GM21381 (cell line): ENCODE data around the gene EVX1.

Source experiments
- ATAC-seq: cut with Tn5 transposase; IDR thresholded peaks from one replicate; pipeline ENCODE4 v1.9.1; 2021; ENCODE audit warnings: mild to moderate bottlenecking, moderate library complexity; ENCODE audit not compliant: unreplicated experiment

Gene EVX1

DNA sequence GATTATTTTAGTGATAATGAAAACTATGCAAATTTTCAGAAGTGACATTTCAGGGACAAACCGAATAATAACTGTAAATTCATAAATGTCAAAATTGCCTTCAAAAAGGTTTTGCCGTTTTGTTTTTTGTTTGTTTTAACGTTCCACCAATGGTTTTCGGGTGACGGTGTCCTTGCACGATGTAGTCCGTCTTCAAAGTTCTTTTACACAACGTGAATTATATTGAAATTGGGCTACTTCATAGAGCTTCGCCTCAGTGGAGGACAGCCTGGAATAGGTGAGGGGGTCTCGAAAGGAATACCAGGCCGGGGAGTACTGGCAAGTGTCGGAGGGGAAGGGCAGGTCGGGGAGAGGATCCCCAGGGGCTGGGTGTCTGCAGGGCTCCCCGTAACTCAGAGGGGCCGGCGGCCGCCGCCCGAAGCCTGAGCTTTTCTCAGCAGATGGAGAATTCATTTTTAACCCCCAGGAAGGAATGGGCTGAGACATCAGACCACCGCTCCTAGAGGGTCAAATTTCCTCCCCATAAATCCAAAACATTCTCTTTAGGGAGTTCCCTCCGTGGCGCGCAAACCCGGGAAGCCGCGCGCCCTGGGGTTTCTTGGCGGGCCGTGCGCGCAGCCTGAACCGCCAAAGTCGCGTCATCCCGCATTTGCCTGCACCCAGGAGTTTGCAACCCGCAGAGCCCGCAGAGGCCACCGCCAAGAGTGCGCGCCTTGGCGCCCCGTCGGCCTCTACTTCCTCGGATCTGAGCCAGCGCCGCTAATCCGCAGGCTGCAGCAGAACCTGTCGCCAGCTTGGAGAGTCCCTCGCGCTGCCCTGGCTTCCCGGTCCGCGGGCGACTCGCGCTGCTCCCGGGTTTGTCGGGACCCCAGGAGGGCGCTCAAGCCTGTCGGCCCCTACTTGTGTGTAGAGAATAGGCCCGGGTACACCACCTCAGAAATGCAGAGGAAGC, 17.3 kb upstream of the EVX1 start:
- no peak for ATAC-seq

DNA sequence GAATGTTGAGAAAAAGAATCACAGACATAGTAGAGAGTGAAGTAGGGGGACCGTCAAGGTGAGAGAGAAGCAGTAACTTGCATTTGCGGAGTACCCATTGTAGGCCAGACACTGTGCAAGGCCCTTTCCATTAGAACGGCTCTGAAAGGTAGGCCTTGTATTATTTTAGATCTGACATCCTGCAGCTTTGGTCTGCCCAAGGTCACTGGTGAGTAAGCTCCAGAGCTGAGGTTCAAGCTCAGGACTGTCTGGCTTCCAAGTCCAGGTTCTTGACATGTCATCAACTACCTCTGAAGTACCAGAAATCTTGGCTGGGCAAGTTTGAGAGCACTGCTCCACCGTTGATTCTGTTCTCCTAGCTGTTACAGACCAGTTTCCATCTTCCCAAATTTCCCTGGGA, 13.2 kb upstream of the EVX1 start:
- ATAC-seq = no peak

GRCh38 chr7:27235387-27236311, 7.0 kb upstream of the EVX1 start:
- no peak for ATAC-seq

DNA sequence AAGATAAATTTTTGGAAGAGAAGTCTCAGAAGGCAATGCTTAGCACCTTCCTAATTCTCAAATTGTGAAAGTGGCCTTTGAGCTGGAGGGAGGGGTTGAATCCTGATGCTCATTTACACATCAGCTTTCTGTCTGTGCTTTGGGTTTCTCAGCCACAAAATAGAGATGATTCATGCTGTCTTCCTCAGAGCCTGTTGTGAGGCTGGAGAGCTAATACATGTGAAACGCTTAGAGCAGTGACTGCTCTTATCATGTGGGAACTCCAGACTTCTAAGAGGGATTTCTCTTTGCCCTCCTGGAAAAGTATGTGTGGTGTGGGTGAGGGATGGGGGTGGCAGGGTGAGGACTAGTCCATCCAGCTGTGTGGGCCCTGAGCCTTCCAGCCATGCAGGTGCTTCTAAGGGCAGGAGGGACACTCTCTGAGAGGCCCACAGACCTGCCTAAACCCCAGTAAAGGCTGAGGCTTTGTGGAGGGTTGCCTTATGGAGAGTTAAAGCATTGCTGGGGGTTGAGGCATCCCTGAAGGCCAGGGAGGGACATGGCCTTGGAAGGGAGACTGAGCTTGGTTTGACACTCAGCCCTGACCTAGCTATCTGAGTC, 4.8 kb upstream of the EVX1 start:
- no peak for ATAC-seq

DNA sequence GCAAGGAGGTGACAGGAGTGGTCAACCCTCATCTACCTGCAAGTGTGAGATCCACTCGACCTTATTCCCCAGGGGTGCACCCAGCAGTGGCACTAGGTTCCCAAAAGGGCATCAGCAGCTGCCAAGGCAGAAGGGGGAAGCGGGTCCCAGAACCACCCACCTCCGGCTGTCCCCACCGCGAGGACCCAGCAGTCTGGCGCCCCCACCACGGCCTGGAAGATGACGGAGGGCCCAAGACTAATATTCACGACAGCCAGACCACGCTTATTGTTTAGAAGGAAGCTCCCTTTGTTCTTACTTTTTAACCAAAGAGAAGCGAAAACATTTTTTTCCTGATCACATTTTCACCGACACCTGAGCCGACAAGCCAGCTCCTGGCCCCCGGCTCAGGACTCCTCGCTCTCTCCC, 3.6 kb upstream of the EVX1 start:
- no peak for ATAC-seq

- ATAC-seq = no peak
Measured at GRCh38 chr7:27239387-27240014, 3.1 kb upstream of the EVX1 start.

DNA sequence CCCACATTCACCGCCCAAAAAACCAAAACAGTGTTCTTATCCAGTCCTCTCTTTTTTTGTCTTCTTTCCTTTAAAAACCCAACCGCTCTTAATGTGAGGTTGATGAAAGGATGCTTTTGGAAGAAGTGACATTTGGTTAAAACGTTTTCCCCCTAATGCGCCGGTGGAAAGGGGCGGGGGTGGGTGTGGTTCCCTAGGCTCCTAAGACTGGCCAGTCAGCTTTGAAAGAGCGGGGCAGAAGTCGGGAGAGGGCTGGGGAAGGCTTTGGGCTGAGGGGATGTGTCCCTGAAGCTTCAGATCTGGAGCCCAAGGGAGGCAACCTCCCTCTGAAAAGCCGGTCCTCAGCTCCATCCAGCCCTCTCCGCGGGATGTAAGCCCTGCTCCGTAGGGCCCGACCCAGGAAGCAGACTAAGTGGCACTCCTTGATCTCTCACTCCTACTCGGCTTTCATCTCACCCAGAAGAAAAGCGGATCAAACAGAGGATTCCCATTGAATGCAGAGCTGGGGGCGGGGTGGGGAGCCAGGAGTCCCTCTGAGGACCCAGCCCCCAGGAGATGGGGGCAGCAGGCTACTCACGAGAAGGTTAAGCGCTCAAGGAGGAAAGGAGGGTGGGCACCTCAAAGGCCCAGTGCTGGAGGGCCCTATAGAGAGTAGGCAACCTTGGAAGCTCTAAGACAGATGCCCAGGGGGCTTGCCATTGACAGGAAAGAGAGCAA, 2.4 kb upstream of the EVX1 start:
- ATAC-seq = no peak

DNA sequence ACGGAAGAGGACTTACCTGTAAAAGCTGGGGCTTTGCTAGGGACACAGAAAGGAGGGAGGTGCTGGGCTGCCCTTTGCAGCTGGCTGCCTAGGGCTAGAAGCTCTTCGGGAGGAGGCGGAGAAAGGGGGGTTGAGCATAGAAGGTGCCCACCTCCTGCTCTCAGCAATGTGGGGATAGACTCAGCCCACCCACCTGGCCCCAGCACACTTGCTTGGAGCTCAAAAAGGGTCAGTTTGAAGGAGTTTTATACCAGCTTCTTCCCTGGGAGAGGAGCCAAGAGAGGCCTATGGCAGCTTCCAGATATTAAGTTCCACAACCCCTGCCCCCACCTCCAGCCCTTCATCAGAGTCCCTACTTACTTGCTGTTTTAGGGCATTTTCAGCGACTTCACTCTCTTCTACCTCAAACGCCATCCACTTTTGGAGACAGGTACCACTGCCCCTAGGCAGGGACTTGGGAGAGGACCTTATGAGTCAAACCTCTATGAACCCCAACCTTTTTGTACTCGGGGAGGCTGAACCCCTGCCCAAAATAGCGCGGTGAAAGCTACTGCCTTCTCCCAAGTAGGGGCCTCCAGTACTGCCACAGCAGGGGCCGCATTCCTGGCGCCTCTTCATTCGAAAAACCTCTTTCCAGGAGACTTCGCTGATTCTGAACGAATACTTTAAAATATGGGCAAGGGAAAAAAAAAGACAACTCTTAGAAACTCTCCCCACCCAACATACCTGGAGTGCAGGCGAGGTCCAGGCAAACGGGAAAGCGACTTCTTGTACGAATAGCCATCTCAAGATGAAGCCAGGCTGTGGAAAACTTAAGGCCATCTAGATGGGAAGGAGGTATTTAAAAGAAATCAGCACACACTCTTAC, 1.2 kb upstream of the EVX1 start:
- ATAC-seq = no peak

GRCh38 chr7:27242154-27242553, 448 bp upstream of the EVX1 start:
- ATAC-seq = no peak

- no peak for ATAC-seq
Measured at GRCh38 chr7:27243340-27244163, 950 bp downstream of the EVX1 start.

DNA sequence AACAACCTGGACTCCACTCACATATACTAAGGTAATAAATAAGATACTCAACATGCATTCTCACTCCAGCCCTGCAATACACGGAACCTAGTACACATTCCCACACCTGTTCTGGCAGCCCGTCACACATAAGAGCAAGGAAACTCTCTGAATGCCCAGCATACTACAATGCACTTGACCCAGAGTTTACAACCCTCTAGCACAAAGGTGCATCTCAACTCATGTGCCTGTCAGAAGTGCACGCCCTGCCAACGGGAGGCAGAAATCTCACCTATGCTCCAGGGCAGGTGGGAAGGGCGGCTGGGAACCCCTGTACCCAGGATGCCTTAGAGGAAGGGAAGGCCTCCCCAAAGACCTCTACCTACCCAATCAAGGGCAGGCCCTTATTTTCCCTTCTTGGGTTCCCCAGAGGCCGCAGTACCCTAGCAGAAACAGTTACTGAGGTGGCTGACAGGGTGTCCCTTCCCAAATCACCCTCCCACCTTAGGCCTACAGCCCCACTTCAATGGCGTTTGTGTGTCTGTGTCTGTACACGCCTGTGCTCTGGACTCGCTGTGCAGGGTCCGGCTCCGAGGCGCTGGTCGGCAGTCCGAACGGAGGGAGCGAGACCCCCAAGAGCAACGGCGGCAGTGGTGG, 2.0 kb downstream of the EVX1 start:
- ATAC-seq = no peak

DNA sequence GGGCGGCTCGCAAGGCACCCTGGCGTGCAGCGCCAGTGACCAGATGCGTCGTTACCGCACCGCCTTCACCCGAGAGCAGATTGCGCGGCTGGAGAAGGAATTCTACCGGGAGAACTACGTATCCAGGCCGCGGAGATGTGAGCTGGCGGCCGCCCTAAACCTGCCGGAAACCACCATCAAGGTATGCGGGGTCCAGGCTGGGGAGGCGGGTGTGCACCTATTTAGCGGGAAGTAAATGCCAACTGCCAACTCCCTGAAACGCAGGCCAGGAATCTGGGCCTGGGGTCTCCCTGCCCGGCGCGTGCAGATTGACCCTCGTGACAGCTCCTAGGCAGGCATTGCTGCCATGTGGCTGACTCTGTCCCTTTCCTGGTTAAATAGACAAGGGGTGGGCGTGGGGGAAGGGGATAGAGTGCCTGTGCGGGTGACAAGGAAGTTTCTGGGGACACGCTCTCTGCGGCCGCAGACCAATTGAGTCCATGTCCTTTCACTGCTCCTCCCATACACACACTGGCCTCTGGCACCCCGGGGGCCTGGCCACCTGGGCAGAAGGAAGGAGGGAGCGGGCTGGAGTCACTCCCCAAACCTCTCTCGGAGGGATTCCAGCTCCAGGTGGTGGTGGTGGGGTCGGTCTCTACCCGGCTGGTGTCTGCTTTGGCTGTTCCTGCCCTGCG, 2.7 kb downstream of the EVX1 start:
- ATAC-seq = no peak

- ATAC-seq = no peak
Measured at GRCh38 chr7:27245798-27246691, 3.4 kb downstream of the EVX1 start.

DNA sequence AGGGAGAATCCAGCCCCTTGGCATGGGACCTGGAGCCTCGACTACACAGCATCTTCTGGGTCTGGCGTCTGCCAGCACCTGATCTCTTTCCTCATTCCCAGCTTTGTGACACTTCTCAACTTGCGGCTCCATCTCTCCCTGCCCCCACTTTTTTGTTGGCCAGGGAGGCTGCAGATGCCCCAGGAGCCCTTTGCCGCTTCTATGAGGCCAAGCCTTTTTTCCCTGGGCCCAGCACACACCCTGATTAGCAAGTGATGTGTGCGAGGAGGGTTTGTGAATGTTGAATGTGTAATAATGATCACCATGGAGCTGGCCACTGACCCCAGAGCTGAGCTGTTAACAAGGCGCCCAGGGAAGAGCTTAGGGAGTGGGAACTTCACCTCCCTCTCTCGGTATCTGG, 4.4 kb downstream of the EVX1 start:
- ATAC-seq = no peak

- ATAC-seq = no peak
Measured at GRCh38 chr7:27247452-27248426, 5.1 kb downstream of the EVX1 start.
